Suprapubic skin (tissue), 3 donors: Measurements from ENCODE around the gene PDE6H.

Source experiments
- CTCF ChIP-seq, 2 donors: fragments of 200-600 bp in 1 of 2; fragments of 450-650 bp in 1 of 2; sonication (generic) in 1 of 2; IDR thresholded peaks; one replicate each; pipeline ENCODE4 v1.5.1; 2016 to 2019; ENCODE audit warnings: antibody characterized with exemption in 2 of 2, mild to moderate bottlenecking in 1 of 2, moderate library complexity in 1 of 2
- EP300 ChIP-seq: sonication (generic); formaldehyde crosslinking; IDR thresholded peaks from one replicate; pipeline ENCODE4 v1.6.1; 2017; ENCODE audit warnings: antibody characterized with exemption

DNA sequence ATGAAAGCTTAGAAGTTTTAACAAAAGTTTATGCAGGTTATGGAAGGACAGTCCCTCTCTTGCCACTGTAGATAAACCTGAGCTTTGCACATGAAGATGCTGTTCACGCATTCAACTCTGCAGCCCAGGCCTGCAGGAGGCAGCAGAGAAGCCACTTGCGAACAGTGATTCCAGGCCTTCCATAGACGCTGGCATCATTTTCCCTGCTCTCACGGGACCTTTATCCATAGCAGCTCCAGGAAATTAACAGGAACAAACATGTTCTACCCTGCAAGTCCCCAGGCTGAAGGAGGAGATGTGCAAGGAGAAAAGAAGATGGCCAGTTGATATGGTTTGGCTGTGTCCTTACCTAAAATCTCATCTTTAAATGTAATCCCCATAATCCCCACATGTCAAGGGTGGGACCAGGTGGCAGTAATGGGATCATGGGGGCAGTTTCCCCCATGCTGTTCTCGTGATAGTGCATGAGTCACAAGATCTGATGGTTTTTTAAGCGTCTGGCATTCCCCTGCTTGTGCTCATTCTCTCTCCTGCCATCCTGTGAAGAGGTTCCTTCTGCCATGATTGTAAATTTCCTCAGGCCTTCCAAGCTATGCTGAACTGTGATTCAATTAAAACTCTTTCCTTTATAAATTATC lies 36.5 kb upstream of the PDE6H start:
- no peak for TF ChIP-seq EP300
- no peak for TF ChIP-seq CTCF (IDR thresholded peaks at IDR 0.05)
